HepG2 (cell line): Measurements from ENCODE around the gene BCAS3. TPM values are rescaled to one million over a fixed set of nuclear protein-coding genes. Genes with fewer than 3 reads are reported as not detected.

Experiments used
- ATAC-seq: fragments of 200-7000 bp; cut with Tn5 transposase; 3 replicates; pipeline ENCODE4 v1.9.1; 2020; ENCODE audit warnings: mild to moderate bottlenecking, moderate library complexity
- BruUV-seq: library from RNA; stranded (reverse); fragments of 400-500 nt; replicated peaks from 2 replicates; lab custom pipeline; 2021; lab: Mats Ljungman, UMichigan
- CTCF ChIA-PET: fragments of 300-600 bp; formaldehyde crosslinking; extraction: SDS; loops from one replicate; lab custom pipeline; 2021; ENCODE audit warnings: low total read pairs, inconsistent platforms, low intra/inter-chr PET ratio; lab: Yijun Ruan, JAX
- POLR2A ChIA-PET: fragments of 350-600 bp; sonication (Branson Sonifier 250); formaldehyde crosslinking; loops from one replicate; lab custom pipeline; 2020; ENCODE audit warnings: antibody characterized with exemption, inconsistent platforms; lab: Yijun Ruan, JAX
- DNase-seq: peaks from one replicate; pipeline ENCODE4 v3.0.0-alpha.2; 2015; ENCODE audit warnings: low spot score
- FAIRE-seq: peaks from 3 replicates; lab custom pipeline; 2011; peaks lifted over from hg19 to GRCh38; lab: Jason Lieb, UNC
- H2AFZ ChIP-seq: one replicate; pipeline ENCODE4 v1.6.1; 2011; ENCODE audit warnings: low read length, inconsistent platforms
- H3K27ac ChIP-seq: fragments of 300-600 bp; 3 replicates; pipeline ENCODE4 v1.8.0; 2011; ENCODE audit warnings: mixed run types, mild to moderate bottlenecking, mixed read lengths, low read length, inconsistent platforms; ENCODE audit not compliant: insufficient read depth; ENCODE audit errors: extremely low read length
- H3K27me3 ChIP-seq, 2 experiments: fragments of 200-600 bp in 1 of 2; 2 replicates in 1 of 2; 3 replicates in 1 of 2; pipeline versions ENCODE4 v1.6.0 to v1.8.0; 2011; ENCODE audit warnings: low read length in 2 of 2, mild to moderate bottlenecking in 2 of 2, moderate library complexity in 2 of 2, inconsistent platforms in 1 of 2; ENCODE audit not compliant: insufficient read depth in 2 of 2, control insufficient read depth in 1 of 2
- H3K36me3 ChIP-seq, 2 experiments: fragments of 200-600 bp in 1 of 2; replicated peaks in 1 of 2; 2 replicates in 1 of 2; 3 replicates in 1 of 2; pipeline versions ENCODE4 v1.5.1 to v1.8.0; 2011; ENCODE audit warnings: low read length in 2 of 2, inconsistent platforms in 1 of 2; ENCODE audit not compliant: insufficient read depth in 2 of 2, control insufficient read depth in 1 of 2
- H3K4me1 ChIP-seq: 2 replicates; pipeline ENCODE4 v1.5.1; 2012; ENCODE audit warnings: low read length, inconsistent platforms; ENCODE audit not compliant: insufficient read depth
- H3K4me2 ChIP-seq: 2 replicates; pipeline ENCODE4 v1.6.0; 2011; ENCODE audit warnings: low read depth, low read length, inconsistent platforms
- H3K4me3 ChIP-seq, 3 experiments: fragments of 200-600 bp in 1 of 3; sonication (generic), shearing (Covaris generic) in 1 of 3; replicated peaks in 1 of 3; 2 replicates each; pipeline ENCODE4 v1.5.1; 2011 to 2016; ENCODE audit warnings: low read length in 3 of 3, inconsistent platforms in 2 of 3, low read depth in 2 of 3, mild to moderate bottlenecking in 2 of 3, control low read depth in 1 of 3, mixed read lengths in 1 of 3; ENCODE audit not compliant: insufficient read depth in 1 of 3
- H3K79me2 ChIP-seq: one replicate; pipeline ENCODE4 v1.6.1; 2011; ENCODE audit warnings: low read length, inconsistent platforms; ENCODE audit not compliant: insufficient read depth
- H3K9ac ChIP-seq: 2 replicates; pipeline ENCODE4 v1.6.0; 2011; ENCODE audit warnings: mild to moderate bottlenecking, low read depth, low read length, inconsistent platforms; ENCODE audit not compliant: insufficient read depth
- H3K9me3 ChIP-seq: 2 replicates; pipeline ENCODE4 v1.5.1; 2012; ENCODE audit warnings: mild to moderate bottlenecking, low read length
- H4K20me1 ChIP-seq: 2 replicates; pipeline ENCODE4 v1.6.0; 2011; ENCODE audit warnings: inconsistent platforms, mild to moderate bottlenecking, low read length, moderate library complexity; ENCODE audit not compliant: insufficient read depth
- BRD4 ChIP-seq: sonication (generic); formaldehyde crosslinking; IDR thresholded peaks from 2 replicates; pipeline ENCODE4 v1.4.0; 2020; ENCODE audit warnings: missing genetic modification reagents
- CAMTA2 ChIP-seq: sonication (generic); formaldehyde crosslinking; IDR thresholded peaks from 2 replicates; pipeline ENCODE4 v1.4.0; 2020; ENCODE audit warnings: mild to moderate bottlenecking, missing genetic modification reagents, borderline replicate concordance
- GTF2F1 ChIP-seq: fragments of 150-350 bp; IDR thresholded peaks from 2 replicates; pipeline ENCODE4 v1.6.1; 2014; ENCODE audit warnings: low read length
- HES4 ChIP-seq: sonication (generic); formaldehyde crosslinking; IDR thresholded peaks from 2 replicates; pipeline ENCODE4 v1.9.0; 2021; ENCODE audit warnings: mild to moderate bottlenecking, missing genetic modification reagents, borderline replicate concordance
- HNRNPUL1 ChIP-seq: fragments of 200-400 bp; formaldehyde crosslinking; IDR thresholded peaks from 2 replicates; pipeline ENCODE4 v1.6.1; 2017; ENCODE audit warnings: low read depth, mild to moderate bottlenecking, low read length, moderate library complexity
- MAF1 ChIP-seq: sonication (generic); formaldehyde crosslinking; IDR thresholded peaks from 2 replicates; pipeline ENCODE4 v1.5.0; 2020; ENCODE audit warnings: missing genetic modification reagents, borderline replicate concordance
- MED1 ChIP-seq: sonication (generic); formaldehyde crosslinking; IDR thresholded peaks from 2 replicates; pipeline ENCODE4 v1.4.0; 2020; ENCODE audit warnings: missing genetic modification reagents
- MZF1 ChIP-seq: sonication (generic); formaldehyde crosslinking; IDR thresholded peaks from 2 replicates; pipeline ENCODE4 v1.8.1; 2023; ENCODE audit warnings: mild to moderate bottlenecking, missing genetic modification reagents, borderline replicate concordance
- NR2F6 ChIP-seq, 2 experiments: IDR thresholded peaks; 2 replicates each; pipeline ENCODE4 v1.6.1; 2016; ENCODE audit warnings: antibody characterized with exemption in 1 of 2, mild to moderate bottlenecking in 1 of 2
- PITX1 ChIP-seq: sonication (generic); formaldehyde crosslinking; IDR thresholded peaks from 2 replicates; pipeline ENCODE4 v1.5.1; 2020; ENCODE audit warnings: mild to moderate bottlenecking, missing genetic modification reagents
- RFX1 ChIP-seq: fragments of 450-650 bp; IDR thresholded peaks from 2 replicates; pipeline ENCODE4 v1.6.1; 2017
- RXRB ChIP-seq: IDR thresholded peaks from 2 replicates; pipeline ENCODE4 v1.6.1; 2016; ENCODE audit warnings: borderline replicate concordance, missing genetic modification reagents, missing compliant biosample characterization
- SIN3B ChIP-seq: fragments of 150-350 bp; IDR thresholded peaks from 2 replicates; pipeline ENCODE4 v1.6.1; 2014; ENCODE audit warnings: low read length
- SP140L ChIP-seq: sonication (generic); formaldehyde crosslinking; IDR thresholded peaks from 2 replicates; pipeline ENCODE4 v1.4.0; 2020; ENCODE audit warnings: missing genetic modification reagents, borderline replicate concordance
- XBP1 ChIP-seq: sonication (generic); formaldehyde crosslinking; IDR thresholded peaks from 2 replicates; pipeline ENCODE4 v1.5.0; 2020; ENCODE audit warnings: missing genetic modification reagents
- YY1 ChIP-seq: IDR thresholded peaks from 2 replicates; pipeline ENCODE4 v1.6.1; 2011; ENCODE audit warnings: low read length, low read depth, moderate library complexity, mild to moderate bottlenecking; ENCODE audit not compliant: insufficient read depth, insufficient replicate concordance
- ZNF274 ChIP-seq: sonication (generic); formaldehyde crosslinking; IDR thresholded peaks from 2 replicates; pipeline ENCODE4 v1.5.1; 2020; ENCODE audit warnings: mild to moderate bottlenecking, missing genetic modification reagents
- ZNF33B ChIP-seq: sonication (generic); formaldehyde crosslinking; IDR thresholded peaks from 2 replicates; pipeline ENCODE4 v1.5.1; 2020; ENCODE audit warnings: mild to moderate bottlenecking, missing genetic modification reagents
- ZNF615 ChIP-seq: sonication (generic); formaldehyde crosslinking; IDR thresholded peaks from 2 replicates; pipeline ENCODE4 v1.5.0; 2020; ENCODE audit warnings: mild to moderate bottlenecking, missing genetic modification reagents, borderline replicate concordance
- WGBS: methylation state at CpG from one replicate; pipeline ENCODE4 v1.1.6; 2017; ENCODE audit warnings: low lambda C conversion rate; 5-methylcytosine and 5-hydroxymethylcytosine counted together
- in situ Hi-C: cut with HindIII; loops from 2 replicates; pipeline ENCODE4 v1.10.0; 2017; ENCODE audit warnings: low pct_unique_long_range_greater_than_20kb; ENCODE audit not compliant: extremely low pct_ligation_motif_present
- intact Hi-C: fragments of 100-400 bp; cut with micrococcal nuclease; formaldehyde crosslinking; loops from one replicate; pipeline ENCODE4 v1.10.0; 2022; ENCODE audit not compliant: unreplicated experiment
- polyA plus RNA-seq, 8 experiments: library from polyadenylated mRNA; depleted of rRNA in 3 of 8; stranded (reverse) in 7 of 8; unstranded in 1 of 8; fragments of >200 nt; fragmentation: Illumina TruSeq in 4 of 8; extraction: Trizol in 4 of 8; gene quantifications; 2 replicates each; pipeline versions ENCODE4 v1.2.1 to v1.2.3, GENCODE V29; 2011 to 2016; ENCODE audit warnings: low read depth in 4 of 8, missing spikeins in 1 of 8, mixed read lengths in 1 of 8; ENCODE audit not compliant: insufficient read depth in 1 of 8
- total RNA-seq, 5 experiments: library from RNA; depleted of rRNA; stranded (reverse); fragments of >200 nt; fragmentation: Illumina TruSeq; extraction: Trizol; gene quantifications; 2 replicates each; pipeline ENCODE4 v1.2.3, GENCODE V29; 2016; ENCODE audit warnings: low read depth in 1 of 5
- TF ChIP-seq, protein P1 (sequence below): sonication (generic); formaldehyde crosslinking; IDR thresholded peaks from 2 replicates; pipeline ENCODE4 v1.4.0; 2020; ENCODE audit warnings: missing genetic modification reagents, borderline replicate concordance
- TF ChIP-seq, protein P2 (sequence below): sonication (generic); formaldehyde crosslinking; IDR thresholded peaks from 2 replicates; pipeline ENCODE4 v1.4.0; 2020; ENCODE audit warnings: missing genetic modification reagents
- TF ChIP-seq, protein P3 (sequence below): sonication (generic); formaldehyde crosslinking; IDR thresholded peaks from 2 replicates; pipeline ENCODE4 v1.4.0; 2020; ENCODE audit warnings: missing genetic modification reagents, borderline replicate concordance

BCAS3 gene
- total and polyA plus RNA-seq, 2 of the 13 experiments (the other 11 are each of a cell fraction or from before 2014, with no cell fraction given) = 10.7 to 11.2 TPM

DNA sequence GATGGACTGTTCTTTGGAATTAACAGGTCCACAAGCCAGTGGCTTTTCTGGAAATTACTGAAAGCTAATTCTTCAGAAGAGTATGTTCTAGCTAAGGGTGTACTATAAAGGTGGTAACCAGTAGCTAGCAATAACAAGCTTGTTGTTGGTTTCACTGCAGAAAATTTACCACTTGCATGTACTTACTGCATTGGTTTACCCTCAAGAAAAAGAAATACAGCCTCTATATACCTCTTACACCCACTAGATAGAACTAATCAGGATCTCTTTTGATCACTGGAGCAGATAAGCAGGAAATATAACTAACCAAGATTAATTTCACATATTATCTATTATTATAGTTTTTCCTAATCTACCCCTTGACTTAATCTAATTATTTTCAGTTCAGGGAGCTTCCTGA lies 537.1 kb downstream of the BCAS3 start (continued):
- TF ChIP-seq, protein P1, sequence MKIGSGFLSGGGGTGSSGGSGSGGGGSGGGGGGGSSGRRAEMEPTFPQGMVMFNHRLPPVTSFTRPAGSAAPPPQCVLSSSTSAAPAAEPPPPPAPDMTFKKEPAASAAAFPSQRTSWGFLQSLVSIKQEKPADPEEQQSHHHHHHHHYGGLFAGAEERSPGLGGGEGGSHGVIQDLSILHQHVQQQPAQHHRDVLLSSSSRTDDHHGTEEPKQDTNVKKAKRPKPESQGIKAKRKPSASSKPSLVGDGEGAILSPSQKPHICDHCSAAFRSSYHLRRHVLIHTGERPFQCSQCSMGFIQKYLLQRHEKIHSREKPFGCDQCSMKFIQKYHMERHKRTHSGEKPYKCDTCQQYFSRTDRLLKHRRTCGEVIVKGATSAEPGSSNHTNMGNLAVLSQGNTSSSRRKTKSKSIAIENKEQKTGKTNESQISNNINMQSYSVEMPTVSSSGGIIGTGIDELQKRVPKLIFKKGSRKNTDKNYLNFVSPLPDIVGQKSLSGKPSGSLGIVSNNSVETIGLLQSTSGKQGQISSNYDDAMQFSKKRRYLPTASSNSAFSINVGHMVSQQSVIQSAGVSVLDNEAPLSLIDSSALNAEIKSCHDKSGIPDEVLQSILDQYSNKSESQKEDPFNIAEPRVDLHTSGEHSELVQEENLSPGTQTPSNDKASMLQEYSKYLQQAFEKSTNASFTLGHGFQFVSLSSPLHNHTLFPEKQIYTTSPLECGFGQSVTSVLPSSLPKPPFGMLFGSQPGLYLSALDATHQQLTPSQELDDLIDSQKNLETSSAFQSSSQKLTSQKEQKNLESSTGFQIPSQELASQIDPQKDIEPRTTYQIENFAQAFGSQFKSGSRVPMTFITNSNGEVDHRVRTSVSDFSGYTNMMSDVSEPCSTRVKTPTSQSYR (CRISPR knock-in tag) = no peak
- TF ChIP-seq, protein P2, sequence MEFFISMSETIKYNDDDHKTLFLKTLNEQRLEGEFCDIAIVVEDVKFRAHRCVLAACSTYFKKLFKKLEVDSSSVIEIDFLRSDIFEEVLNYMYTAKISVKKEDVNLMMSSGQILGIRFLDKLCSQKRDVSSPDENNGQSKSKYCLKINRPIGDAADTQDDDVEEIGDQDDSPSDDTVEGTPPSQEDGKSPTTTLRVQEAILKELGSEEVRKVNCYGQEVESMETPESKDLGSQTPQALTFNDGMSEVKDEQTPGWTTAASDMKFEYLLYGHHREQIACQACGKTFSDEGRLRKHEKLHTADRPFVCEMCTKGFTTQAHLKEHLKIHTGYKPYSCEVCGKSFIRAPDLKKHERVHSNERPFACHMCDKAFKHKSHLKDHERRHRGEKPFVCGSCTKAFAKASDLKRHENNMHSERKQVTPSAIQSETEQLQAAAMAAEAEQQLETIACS (CRISPR knock-in tag) = no peak
- no peak for TF ChIP-seq ZNF33B (CRISPR knock-in tag)
- TF ChIP-seq MED1 (CRISPR knock-in tag) = no peak
- TF ChIP-seq RXRB (CRISPR knock-in tag) = no peak
- no peak for TF ChIP-seq ZNF615 (CRISPR knock-in tag)
- no peak for TF ChIP-seq MAF1 (CRISPR knock-in tag)
- no peak for TF ChIP-seq GTF2F1
- no peak for TF ChIP-seq ZNF274
- no peak for TF ChIP-seq MZF1 (CRISPR knock-in tag)

DNA sequence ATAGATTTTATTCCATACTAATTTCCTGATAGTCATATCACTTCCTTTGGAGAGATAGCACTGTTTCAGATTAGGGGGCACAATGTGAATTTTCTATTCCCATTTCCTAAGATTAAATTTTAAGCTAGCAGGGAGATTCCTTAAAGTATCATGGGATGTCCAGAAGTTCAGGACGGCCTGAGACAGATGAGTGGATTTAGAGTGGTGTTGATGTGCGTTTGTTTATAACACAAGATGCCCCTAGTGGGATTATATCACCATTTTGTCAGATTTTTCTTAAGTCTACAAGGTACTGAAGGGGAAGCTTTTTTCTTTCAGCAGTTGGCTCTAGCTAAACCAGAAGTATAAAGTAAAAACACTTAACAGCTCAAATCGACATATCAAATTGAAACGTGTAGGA lies 538.4 kb downstream of the BCAS3 start:
- BruUV-seq = no TSS peak
- CTCF ChIA-PET = no interaction called here
- intact Hi-C loops (no loop called here), in situ Hi-C loops (no loop called here)
- H2AFZ ChIP-seq = no peak overlapping the region
- 68% methylated on average over 4 of the region's 4 CpGs for WGBS
- FAIRE-seq (no peak), DNase-seq (no peak), ATAC-seq (no peak)
- H3K27ac ChIP-seq = no peak overlapping the region
- no peak overlapping the region for H3K9ac ChIP-seq
- H3K4me3 ChIP-seq = no peak overlapping the region
- no peaks in the 10 kb centered on the region for H3K79me2 ChIP-seq
- H3K9me3 ChIP-seq = no peaks in the 10 kb centered on the region
- no peaks in the 10 kb centered on the region for H3K36me3 ChIP-seq
- H3K4me2 ChIP-seq = no peak overlapping the region
- no peaks in the 10 kb centered on the region for H3K4me1 ChIP-seq
- no peaks in the 10 kb centered on the region for H3K27me3 ChIP-seq
- no peaks in the 10 kb centered on the region for H4K20me1 ChIP-seq
- POLR2A ChIA-PET = no interaction called here
- TF ChIP-seq SIN3B (no peak), NR2F6 (IDR thresholded peaks at IDR 0.05) (no peak), NR2F6 (CRISPR knock-in tag; IDR thresholded peaks at IDR 0.05) (no peak), CAMTA2 (CRISPR knock-in tag) (no peak), HNRNPUL1 (no peak), HES4 (CRISPR knock-in tag) (no peak), BRD4 (CRISPR knock-in tag) (no peak), RFX1 (no peak), XBP1 (CRISPR knock-in tag) (no peak), SP140L (CRISPR knock-in tag) (no peak), PITX1 (CRISPR knock-in tag) (no peak), YY1 (no peak)
- TF ChIP-seq, protein P3, sequence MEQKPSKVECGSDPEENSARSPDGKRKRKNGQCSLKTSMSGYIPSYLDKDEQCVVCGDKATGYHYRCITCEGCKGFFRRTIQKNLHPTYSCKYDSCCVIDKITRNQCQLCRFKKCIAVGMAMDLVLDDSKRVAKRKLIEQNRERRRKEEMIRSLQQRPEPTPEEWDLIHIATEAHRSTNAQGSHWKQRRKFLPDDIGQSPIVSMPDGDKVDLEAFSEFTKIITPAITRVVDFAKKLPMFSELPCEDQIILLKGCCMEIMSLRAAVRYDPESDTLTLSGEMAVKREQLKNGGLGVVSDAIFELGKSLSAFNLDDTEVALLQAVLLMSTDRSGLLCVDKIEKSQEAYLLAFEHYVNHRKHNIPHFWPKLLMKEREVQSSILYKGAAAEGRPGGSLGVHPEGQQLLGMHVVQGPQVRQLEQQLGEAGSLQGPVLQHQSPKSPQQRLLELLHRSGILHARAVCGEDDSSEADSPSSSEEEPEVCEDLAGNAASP (CRISPR knock-in tag) = no peak
